ENCODE results near the gene AUP1. TPM values are rescaled to one million over a fixed set of nuclear protein-coding genes. Genes with fewer than 3 reads are reported as not detected.
"Not testable (repeated sequence)": the region's sequence is repeated elsewhere in the genome, so short reads cannot be mapped to it uniquely, and the experiment has no call there.

Gene AUP1
- polyA plus RNA-seq, 3 donors = 86.1 to 159 (median 152) TPM

- H3K27ac ChIP-seq (ENCODE audit: low read depth, low read length) = no peak overlapping the region
- WGBS, 3 donors = 88 to 92% (median 91%) methylated on average over 9 of the region's 9 CpGs
Observed at GRCh38 chr2:74489906-74490305, 39.6 kb downstream of the AUP1 start.

DNA sequence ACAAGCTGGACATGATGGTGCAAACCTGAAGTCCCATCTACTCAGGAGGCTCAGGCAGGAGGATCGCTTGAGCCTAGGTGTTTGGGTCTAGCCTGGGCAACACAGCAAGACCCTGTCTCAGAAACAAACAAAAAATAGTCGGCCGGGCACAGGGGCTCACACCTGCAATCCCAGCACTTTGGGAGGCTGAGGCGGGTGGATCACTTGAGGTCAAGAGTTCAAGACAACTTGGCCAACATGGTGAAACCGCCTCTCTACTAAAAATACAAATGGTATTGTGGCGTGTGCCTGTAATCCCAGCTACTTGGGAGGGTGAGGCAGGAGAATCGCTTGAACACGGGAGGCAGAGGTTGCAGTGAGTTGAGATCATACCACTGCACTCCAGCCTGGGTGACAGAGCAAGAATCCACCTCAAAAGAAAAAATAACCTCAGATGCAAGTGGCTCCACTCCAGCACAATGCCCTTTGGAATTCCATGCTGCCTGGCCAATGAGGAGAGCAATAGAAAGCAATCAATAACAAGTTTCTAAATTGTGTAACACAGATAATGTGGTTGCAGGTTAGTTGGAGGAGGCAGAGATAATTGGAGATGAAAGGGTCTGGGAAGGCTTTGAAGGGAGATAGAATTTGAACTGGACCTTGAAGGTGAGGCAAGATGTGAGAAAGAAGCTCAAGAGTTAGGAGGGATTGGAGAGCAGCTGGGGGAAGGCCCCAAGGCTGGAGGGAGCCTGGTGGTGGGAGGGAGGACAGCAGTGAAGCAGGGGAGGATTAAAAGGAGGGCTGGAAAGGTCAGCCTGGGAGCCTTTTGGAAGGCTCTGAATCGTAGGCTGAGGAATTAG, 40.6 kb downstream of the AUP1 start:
- no peak overlapping the region for H3K27ac ChIP-seq (ENCODE audit: low read depth, low read length)
- WGBS, 3 donors = 86 to 94% (median 90%) methylated on average over 9 of the region's 9 CpGs

DNA sequence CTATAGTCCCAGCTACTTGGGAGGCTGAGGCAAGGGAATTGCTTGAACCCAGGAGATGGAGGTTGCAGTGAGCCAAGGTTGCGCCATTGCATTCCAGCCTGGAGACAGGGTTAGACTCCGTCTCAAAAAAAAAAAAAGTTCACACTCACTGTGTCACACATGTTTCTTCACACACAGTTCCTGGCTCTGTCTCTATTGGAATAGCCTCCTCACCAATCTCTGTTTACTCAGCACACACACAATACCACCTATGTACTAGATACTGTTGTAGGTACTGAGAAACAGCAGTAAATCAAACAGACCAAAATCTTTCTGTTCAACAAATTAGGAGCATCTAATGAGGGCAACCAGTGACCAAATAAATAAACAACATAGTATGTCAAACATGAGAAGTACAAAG, 43.4 kb downstream of the AUP1 start:
- WGBS, 3 donors = 80 to 95% (median 84%) methylated on average over 2 of the region's 2 CpGs
- no peak overlapping the region for H3K27ac ChIP-seq (ENCODE audit: low read depth, low read length)

- WGBS, 3 donors = 78 to 79% (median 79%) methylated on average over 19 of the region's 19 CpGs
- not testable (repeated sequence) for H3K27ac ChIP-seq (ENCODE audit: low read depth, low read length)
Observed at GRCh38 chr2:74483675-74484164, 45.8 kb downstream of the AUP1 start.

DNA sequence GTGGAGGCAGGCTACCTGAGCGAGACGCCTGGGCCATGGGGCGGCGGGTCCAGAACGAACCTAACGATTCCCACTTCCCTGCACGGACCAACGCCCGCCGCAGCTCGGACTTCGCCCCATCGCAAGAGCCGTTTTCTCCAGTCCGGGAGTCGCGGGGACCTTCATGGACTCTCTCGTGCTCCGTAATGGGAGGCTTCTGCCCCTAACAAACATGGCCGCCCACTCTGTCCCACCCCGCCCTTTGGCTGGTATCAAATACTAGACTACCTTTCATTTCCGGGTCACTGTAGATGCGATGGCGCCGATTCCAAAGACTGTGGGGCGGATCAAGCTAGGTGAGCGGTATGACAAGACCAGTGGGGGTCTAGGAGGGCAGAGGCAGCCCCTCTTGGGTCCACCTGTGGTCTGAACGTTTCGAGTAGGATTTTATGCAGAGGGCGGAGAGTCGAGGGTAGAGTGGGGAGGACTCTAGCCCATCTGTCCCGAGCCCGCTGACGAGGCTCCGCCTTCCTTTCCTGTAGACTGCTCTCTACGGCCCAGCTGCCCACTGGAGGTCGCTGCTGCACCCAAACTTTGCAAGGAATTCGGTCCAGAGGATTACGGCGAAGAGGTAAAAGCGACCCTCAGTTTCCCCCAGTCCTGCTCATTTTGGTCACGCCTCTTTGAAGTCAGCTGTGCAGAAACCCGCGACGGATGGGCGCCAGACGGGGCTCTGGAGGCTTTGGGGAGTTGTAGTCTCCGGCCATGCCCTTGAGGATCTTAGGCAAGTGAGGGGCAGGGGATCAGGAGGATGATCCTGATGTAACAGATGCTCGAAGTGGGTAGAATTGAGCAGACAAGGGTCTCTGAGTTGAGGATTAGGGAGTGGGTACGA, 46.5 kb downstream of the AUP1 start, which contains the start of the genes CCDC142 and TTC31:
Gene CCDC142, minus strand, starts transcription at position 198 of the 874 bp plus-strand sequence. Its CDS starts 161 bp downstream, at position 37.
Gene TTC31, plus strand, starts transcription at position 281 of the 874 bp plus-strand sequence. Its CDS starts 15 bp downstream, at position 296.
- WGBS, 3 donors = 1% methylated on average over 48 to 50 of the region's 50 CpGs

GRCh38 chr2:74481961-74482800, 47.3 kb downstream of the AUP1 start:
- WGBS, 3 donors = 1 to 2% (median 1%) methylated on average over 73 to 80 of the region's 80 CpGs
- H3K27ac ChIP-seq (ENCODE audit: low read depth, low read length) = no peak overlapping the region

More for the DNA sequence above, 46.5 kb downstream of the AUP1 start, which contains the start of the genes CCDC142 and TTC31:
- H3K27ac ChIP-seq (ENCODE audit: low read depth, low read length) = no peak within 1 kb of the TSS

GRCh38 chr2:74481431-74481830, 48.1 kb downstream of the AUP1 start:
- 43 to 48% (median 46%) methylated on average over 3 of the region's 3 CpGs for WGBS, 3 donors
- H3K27ac ChIP-seq (ENCODE audit: low read depth, low read length) = no peak overlapping the region

Other genes with a start within 250 kb of the AUP1 start
- gene SLC4A5, start 186.3 kb downstream of the AUP1 start, polyA plus RNA-seq = 1 to 10 TPM in 1 of 3 donors, under 1 TPM in 2; 0.32 to 1.0 (median 0.71) TPM
- gene DCTN1, start 149.4 kb downstream of the AUP1 start, polyA plus RNA-seq = 100 to 1,000 TPM in 1 of 3 donors, 10 to 100 TPM in 2; 40.0 to 127 (median 70.4) TPM
- 1 to 10 TPM in 2 of 3 donors, under 1 TPM in 1; 0.43 to 2.4 (median 1.5) TPM for gene C2orf81, start 108.1 kb downstream of the AUP1 start, polyA plus RNA-seq
- gene WDR54, start 108.0 kb downstream of the AUP1 start, polyA plus RNA-seq = 1 to 10 TPM; 5.5 to 7.2 (median 6.6) TPM
- 10 to 100 TPM in 2 of 3 donors, 1 to 10 TPM in 1; 8.5 to 28.0 (median 13.2) TPM for gene RTKN, start 87.8 kb downstream of the AUP1 start, polyA plus RNA-seq
- gene INO80B, start 74.6 kb downstream of the AUP1 start, polyA plus RNA-seq = 10 to 100 TPM; 21.4 to 37.9 (median 33.6) TPM
- gene WBP1, start 71.3 kb downstream of the AUP1 start, polyA plus RNA-seq = 10 to 100 TPM; 69.0 to 81.3 (median 78.1) TPM
- 10 to 100 TPM; 18.3 to 38.7 (median 29.1) TPM for gene MOGS, start 64.3 kb downstream of the AUP1 start, polyA plus RNA-seq
- 100 to 1,000 TPM in 1 of 3 donors, 10 to 100 TPM in 2; 43.1 to 112 (median 84.6) TPM for gene MRPL53, start 57.0 kb downstream of the AUP1 start, polyA plus RNA-seq
- gene CCDC142, start 46.7 kb downstream of the AUP1 start, polyA plus RNA-seq = 1 to 10 TPM; 2.7 to 6.6 (median 5.0) TPM
- gene TTC31, start 46.6 kb downstream of the AUP1 start, polyA plus RNA-seq = 10 to 100 TPM; 10.6 to 15.5 (median 14.2) TPM
- gene LBX2, start 30.1 kb downstream of the AUP1 start, polyA plus RNA-seq = 1 to 10 TPM; 1.3 to 3.3 (median 1.4) TPM
- gene PCGF1, start 22.0 kb downstream of the AUP1 start, polyA plus RNA-seq = 10 to 100 TPM; 11.1 to 22.5 (median 11.5) TPM
- under 1 TPM in 1 of 3 donors, not detected in 2; 0.03 TPM for gene TLX2, start 15.3 kb downstream of the AUP1 start, polyA plus RNA-seq
- under 1 TPM in 2 of 3 donors, not detected in 1; 0.31 to 0.51 TPM for gene DQX1, start 3.5 kb downstream of the AUP1 start, polyA plus RNA-seq
- gene HTRA2, start 227 bp upstream of the AUP1 start, polyA plus RNA-seq = 10 to 100 TPM; 21.0 to 48.9 (median 43.7) TPM
- 1 to 10 TPM in 2 of 3 donors, under 1 TPM in 1; 0.78 to 4.7 (median 2.8) TPM for gene LOXL3, start 24.2 kb upstream of the AUP1 start, polyA plus RNA-seq
- 10 to 100 TPM in 2 of 3 donors, 1 to 10 TPM in 1; 8.8 to 23.4 (median 16.2) TPM for gene DOK1, start 25.0 kb upstream of the AUP1 start, polyA plus RNA-seq
- under 1 TPM; 0.34 to 0.70 (median 0.48) TPM for gene M1AP, start 118.6 kb upstream of the AUP1 start, polyA plus RNA-seq
- gene SEMA4F, start 124.5 kb upstream of the AUP1 start, polyA plus RNA-seq = 1 to 10 TPM; 2.1 to 3.5 (median 3.0) TPM